GM19240 (cell line): Measurements from ENCODE around the gene ARL14EP.
A peak's percentile ranks its signal among the peaks of the same experiment; 100 is the strongest.

Source experiments
- DNase-seq: peaks from one replicate; pipeline ENCODE4 v3.0.0; 2011; ENCODE audit warnings: low spot score; ENCODE audit not compliant: insufficient read length

The ARL14EP gene

GRCh38 chr11:30322826-30323710 is at the start of gene ARL14EP:
Gene ARL14EP, plus strand, starts transcription at chr11:30323104. Its CDS starts 7,845 bp downstream, at chr11:30330949.
- peak; percentile 40 for DNase-seq

- DNase-seq: no peak
These were observed 45.7 kb upstream of the ARL14EP start for GRCh38 chr11:30277176-30277575.

DNA sequence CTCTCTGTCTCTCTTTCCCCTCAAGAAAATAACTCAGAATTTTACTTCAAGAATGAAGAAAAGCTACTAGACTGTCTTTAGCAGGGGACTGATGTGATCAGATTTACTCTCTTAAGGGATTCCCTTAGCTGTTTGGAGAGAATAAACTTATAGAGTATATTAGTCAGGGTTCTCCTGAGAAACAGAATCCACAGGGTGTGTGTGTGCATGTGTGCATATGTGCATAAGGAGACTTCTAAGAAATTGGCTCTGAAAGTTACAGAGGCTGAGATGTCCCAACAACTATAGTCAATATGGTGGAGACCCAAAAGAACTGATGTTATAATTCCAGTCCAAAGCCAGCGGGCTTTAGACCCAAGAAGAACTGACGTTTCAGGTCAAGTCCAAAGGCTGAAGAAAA is 43.1 kb upstream of the ARL14EP start:
- DNase-seq: no peak

DNA sequence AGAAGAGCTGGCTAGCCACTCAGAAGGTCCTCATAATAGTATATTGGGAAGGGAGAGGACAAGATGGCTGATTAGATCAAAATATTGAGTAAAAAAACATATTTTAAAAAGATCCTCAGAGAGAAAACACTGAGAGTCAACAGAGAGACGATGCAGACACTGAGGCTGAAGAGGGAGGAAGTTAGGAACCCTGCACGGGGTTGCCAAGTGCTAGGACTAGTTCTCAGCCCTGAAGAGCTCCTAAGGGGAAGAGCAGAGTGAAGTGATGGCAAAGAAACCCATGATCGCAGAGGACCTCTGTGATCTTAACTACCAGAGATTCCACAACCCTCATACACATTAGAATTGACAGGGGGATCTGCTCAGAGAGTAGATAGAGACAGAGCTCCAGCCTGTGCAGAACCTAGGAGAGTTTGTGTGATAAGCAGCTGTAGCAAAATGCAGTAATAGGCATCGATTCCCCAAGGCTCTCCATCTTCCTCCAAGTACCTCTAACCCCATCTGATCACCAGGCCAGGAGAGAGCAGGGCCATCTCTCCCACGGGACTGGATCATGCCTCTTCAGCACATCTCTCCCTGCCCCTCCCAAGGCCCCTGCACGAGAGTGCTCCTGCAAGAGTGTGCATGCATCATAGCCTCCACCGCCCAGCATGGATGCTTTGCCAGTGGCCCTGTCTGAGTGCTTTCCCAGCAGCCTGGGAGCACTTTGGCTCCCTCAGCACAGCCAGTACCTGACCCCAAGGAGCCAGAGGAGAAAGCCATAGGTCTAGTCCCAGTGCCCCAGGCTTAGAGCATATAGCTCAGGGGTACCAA is 41.2 kb upstream of the ARL14EP start:
- DNase-seq: no peak

DNA sequence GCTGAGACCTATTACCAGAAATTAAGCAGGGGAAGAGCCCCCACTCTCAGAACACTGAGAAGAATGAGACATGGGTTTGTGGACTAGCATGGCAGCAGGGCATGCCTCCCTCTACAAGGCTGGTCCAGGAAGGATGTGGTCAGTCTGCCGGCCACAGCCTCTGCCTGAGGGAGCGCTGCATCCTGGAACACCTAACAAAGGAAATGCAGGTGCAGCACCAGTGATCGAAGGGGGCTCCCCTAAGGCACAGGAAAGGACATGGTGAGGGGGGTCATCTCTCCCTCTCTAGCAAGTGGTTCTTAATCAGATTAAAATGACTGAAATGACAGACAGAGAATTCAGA is 40.6 kb upstream of the ARL14EP start:
- DNase-seq: no peak

DNA sequence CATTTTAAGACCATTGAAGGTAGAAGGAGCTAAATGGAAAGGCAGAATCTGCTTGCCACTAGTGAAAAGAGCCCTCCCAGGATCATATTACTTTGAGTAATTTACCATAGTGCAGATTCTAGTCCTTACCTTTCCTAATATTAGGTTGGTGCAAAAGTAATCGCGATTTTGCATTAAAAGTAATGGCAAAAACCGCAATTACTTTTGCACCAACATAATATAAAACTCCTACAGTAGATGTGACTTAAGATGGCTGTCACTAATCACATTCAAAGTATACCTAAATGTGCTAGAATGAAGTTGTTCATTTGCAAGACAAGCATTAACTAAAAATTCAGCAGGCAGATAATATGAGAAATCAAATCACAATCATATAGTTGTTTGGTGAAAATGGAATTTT is 38.1 kb upstream of the ARL14EP start:
- DNase-seq: no peak

DNA sequence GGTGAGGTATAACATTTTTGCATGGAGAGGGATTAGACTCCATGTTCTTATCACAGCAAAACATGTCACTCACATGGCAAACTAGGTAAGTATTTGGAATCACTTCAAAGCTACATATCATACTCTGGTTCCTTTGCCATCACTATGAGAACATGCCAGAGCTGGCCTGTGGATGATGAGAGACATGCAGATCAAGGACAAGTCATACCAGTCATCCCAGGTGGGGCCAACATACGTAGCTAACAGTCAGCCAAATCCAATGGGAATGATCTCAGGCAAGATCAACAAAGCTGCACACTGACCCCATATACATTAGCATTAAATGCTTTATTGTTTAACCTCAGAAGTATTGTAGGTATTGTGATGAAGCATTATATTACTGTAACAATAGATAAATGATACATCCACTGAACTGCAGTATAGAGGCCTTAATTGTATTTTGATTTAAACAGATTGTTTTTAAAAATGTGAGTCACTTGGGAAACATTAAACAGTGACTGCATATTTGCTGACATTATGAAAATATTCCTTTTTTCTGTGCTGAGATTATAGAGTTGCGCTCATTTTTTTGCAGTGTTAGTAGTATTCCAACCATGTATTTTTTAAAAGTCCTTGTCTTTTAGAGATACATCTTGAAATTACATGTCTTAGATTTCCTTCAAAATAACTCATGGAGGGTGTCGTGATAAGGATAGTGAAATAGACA is 37.3 kb upstream of the ARL14EP start:
- no peak for DNase-seq

GRCh38 chr11:30291331-30291730 is 31.6 kb upstream of the ARL14EP start:
- no peak for DNase-seq

- no peak for DNase-seq
These were observed 30.4 kb upstream of the ARL14EP start for GRCh38 chr11:30292545-30292944.

- DNase-seq: no peak
These were observed 27.6 kb upstream of the ARL14EP start for GRCh38 chr11:30295178-30295885.

DNA sequence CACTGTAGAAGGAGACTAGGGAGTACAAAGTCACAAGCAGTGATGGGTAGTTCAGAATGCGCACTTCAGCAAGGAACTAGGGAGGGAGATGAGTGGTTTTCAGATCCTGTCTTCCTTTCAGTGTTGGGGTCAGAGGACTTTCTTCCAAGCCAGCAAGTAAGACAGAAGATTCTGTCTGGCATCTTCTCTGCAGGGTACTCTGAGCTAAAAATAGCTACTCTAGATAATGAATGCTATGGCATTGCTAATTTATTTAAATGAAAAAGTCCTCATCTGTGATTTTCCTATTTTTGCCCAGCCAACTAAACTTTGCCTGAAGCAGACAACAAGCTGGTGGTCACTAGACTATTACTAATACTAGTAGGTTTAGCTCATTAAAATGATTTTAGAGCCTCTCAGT is 18.3 kb upstream of the ARL14EP start:
- no peak for DNase-seq

DNA sequence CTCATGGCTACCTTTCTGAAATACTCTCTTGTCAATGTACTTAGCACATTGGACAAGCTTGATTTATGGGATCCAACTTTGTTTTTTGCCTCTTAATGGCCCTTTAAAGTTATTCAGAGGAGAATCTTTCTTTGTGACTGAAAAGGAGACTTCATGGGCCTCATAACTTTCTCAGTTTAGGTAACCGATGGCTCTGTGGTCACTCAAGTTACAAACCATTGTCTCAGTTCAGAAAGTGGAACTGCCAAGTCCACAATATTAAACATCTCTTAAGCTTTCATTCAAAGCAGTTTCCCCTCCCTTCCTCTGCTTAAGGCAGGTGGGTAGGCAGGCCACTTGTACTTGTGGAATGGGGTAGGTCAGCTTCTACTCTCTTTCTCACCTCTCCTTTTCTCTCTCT is 12.3 kb upstream of the ARL14EP start:
- peak; percentile 22 for DNase-seq

DNA sequence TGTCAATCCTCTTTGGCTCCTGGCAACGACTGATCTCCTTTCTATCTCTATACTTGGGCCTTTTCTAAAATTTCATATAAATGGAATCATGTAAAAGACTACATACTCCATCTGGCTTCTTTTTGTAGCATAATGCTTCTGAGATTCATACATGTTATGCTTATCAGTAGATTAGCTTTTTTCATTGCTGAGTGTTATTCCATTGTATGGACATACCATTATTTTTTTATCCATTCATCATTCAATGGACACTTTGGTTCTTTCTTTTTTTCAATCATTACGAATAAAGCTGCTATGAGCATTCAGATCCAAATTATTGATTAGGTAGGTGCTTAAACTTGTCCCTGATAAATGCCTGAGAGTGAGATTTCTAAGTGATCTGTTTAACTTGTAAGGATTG is 11.7 kb upstream of the ARL14EP start:
- no peak for DNase-seq

DNA sequence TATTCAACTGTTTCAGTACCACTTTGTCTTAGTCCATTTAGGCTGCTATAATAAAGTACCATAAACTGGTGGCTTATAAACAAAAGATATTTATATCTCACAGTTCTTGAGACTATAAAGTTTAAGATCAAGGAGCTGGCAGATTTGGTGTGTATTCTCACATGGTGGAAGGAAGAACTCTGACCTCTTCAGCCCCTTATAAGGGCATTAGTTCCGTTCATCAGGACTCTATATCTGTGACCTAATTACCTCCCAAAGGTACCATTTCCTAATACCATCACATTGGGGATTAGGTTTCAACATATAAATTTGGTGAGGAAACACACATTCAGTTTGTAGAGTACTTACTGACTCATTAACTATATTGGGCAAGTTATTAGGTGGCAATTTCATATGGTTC is 10.7 kb upstream of the ARL14EP start:
- DNase-seq: no peak

DNA sequence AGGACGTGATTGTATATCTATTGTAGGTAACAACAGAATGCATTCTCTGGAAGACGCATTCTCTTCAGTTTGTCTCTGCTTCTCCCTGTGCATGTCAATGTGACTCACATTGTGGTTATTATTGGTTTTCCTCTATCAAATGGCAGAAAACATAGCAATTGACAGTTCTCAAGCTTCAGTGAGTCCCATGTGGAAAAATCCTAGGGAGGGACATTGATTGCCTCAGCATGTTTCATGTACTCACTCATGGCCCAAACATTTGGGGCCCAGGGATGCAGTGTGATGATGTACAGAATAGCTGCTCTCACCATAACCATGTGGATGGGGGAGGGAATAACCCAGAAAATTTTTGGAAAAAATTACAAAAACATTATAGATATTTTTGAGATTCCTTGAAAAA is 9.3 kb upstream of the ARL14EP start:
- no peak for DNase-seq

DNA sequence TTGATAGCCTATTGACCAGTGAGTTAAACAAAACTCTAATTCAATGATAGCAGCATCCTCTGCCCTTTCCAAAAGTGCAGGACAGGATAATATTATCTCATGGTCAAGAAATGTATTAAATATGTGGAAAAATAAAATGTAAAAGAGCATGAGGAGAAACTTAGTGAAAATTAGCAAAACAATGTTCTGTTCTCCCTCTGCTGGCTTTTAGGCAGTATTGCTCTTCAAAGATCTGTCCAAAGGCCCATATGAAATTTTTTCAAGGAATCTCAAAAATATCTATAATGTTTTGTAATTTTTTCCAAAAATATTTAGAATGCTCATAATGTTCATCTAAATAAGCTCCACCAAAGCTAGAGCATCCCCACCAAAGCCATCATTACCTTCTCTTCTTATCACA is 8.3 kb upstream of the ARL14EP start:
- DNase-seq: no peak

DNA sequence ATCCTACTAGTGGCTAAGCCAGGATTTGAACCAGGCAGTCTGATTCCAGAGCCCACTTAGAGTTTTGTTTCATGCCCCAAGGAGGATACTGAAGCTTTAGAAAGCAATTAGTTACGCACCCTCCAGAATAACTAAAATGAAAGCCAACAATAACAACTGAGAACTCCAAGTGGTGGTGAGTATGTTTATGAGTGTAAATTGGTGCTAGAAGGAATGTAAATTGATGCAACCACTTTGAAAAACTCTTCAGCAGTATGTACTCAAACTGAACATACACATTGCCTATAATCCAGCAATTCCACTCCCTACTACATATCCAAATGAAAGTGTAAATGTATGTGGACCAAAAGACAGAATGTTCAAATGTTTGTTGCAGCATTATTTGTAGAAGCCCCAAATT is 6.7 kb upstream of the ARL14EP start:
- no peak for DNase-seq

DNA sequence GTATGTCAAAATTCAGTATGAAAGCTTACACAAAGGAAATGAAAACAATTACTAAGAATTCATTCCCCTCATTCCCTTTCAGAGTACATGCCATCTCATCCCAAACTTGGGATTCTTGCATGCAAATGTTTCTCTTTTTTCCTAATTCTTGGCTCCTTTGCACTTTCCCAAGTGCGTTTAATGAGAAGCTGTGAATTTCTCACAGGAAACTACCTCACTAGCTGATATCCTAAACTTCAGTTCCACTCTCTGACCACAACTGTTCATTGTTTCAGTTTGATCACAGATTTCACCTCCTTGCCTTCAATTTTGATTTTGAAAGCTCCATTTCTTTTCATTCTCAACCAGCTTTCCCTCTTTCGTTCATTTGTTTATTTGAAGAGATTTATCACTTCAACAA is 5.9 kb upstream of the ARL14EP start:
- no peak for DNase-seq

DNA sequence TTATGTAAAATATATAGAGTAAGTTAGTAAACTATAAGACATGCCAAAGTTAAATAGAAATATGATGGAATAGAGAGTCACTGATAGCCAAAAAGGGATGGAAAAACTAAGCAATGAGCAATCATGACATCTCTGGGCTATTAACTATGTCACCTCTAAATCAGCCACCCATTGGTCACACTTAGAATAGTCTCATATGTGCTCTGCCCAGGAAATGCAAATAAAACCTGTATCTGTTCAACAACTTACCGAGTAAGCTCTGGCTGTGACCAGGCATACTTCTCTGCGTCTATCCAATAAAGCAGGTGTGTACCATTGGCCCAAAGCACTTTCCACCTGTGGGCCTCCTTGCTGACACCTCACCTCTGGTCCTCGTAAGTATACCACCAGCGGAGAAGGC is 1.6 kb upstream of the ARL14EP start:
- no peak for DNase-seq

DNA sequence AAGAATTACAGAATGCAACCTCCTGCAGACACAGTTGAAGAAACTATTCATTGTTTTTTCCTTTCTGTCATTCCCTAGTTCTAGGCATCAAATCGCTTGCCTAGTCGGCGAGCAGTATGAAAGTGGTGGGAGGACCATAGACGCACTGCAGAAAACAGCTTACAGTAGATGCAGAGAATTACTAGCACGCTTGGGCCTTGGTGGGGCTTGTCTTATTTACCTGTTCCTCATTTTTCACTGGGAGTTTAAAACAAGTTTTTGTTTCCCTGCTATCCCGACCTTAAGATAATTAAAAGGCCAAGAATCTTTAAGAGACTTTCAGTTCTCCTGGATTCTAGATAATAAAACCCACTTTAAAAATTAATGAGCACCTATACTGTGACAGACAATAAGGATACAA is 713 bp upstream of the ARL14EP start:
- no peak for DNase-seq

DNA sequence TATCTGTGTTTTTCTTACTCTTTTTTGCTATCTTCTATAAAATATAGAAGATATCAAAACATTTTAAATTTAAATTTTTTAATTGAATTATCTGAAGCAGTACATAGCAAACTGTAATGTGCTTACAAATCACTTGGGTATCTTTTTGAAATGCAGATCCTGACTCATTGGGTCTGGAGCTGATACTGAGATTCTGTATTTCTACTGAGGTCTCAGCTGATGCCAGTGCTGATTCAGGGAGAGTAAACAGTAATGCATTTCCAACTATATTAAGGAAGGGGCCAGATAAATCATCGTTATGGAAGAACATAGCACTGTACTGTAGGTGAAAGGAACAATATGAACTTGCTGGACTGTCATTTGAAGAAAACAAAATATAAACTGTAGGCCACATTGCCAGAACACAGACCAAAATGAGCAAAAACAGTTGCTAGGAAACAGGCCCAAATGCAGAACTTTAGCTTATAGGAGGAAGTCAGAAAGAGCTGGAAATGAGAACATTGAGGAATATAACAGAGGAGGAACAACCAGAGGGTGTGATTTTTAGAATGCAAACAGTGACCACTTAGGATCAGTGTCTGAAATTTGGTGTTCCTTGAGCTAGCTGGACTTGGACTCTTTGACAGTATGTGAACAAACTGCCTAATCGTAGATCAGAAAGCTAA is 3.3 kb downstream of the ARL14EP start:
- no peak for DNase-seq
